ENCODE measurements around the gene CABP1.
"Not testable (repeated sequence)": the region's sequence is repeated elsewhere in the genome, so short reads cannot be mapped to it uniquely, and the experiment has no call there.

The CABP1 gene

GRCh38 chr12:120599672-120600552 is 40.5 kb upstream of the CABP1 start:
- Histone ChIP-seq H3K9ac (ENCODE audit: low read length) (no peak overlapping the region), H3K36me3 (ENCODE audit: insufficient read depth, low read length) (no peaks in the 10 kb centered on the region), H3K4me2 (ENCODE audit: low read length) (no peak overlapping the region), H3K27ac (ENCODE audit: low read depth, low read length, poor library complexity, severe bottlenecking) (no peak overlapping the region), H4K20me1 (ENCODE audit: insufficient read depth, low read length) (no peaks in the 10 kb centered on the region), H3K79me2 (ENCODE audit: insufficient read depth, low read length) (no peaks in the 10 kb centered on the region), H3K4me1 (ENCODE audit: insufficient read depth, low read length, severe bottlenecking) (no peaks in the 10 kb centered on the region), H3K4me3 (ENCODE audit: low read depth, low read length, poor library complexity, severe bottlenecking) (no peak overlapping the region), H3K9me3 (ENCODE audit: low read length) (no peaks in the 10 kb centered on the region), H3K27me3 (ENCODE audit: insufficient read depth, low read length) (no peaks in the 10 kb centered on the region; the same call in 1 of the 2 replicates), H2AFZ (ENCODE audit: low read length) (no peak overlapping the region), H3K9me2 (ENCODE audit: low read depth, low read length) (no peaks in the 10 kb centered on the region), H3F3A (ENCODE audit: insufficient read depth, low read length) (no peaks in the 10 kb centered on the region)
- TF ChIP-seq EZH2 (IDR thresholded peaks at IDR 0.05; ENCODE audit: borderline replicate concordance, low read length) (no peak), CTCF (IDR thresholded peaks at IDR 0.05; ENCODE audit: low read length) (no peak)

DNA sequence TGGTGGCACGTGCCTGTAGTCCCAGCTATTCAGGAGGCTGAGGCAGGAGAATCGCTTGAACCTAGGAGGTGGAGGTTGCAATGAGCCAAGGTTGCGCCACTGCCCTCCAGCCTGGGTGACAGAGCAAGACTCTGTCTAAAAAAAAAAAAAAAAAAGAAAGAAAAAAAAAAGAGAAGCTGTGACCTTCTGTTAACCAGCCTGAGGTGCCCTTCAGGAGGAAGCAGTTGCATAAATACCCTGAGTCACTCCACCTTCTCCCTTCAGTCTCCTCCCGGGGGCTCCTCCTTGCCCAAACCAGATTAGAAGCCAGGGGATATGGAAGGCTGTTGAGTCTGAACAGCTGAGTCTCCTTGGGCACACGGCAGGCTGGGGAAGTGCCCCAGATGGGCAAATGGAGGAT is 38.0 kb upstream of the CABP1 start:
- not testable (repeated sequence) for H3K4me2 ChIP-seq (ENCODE audit: low read length); H3K27ac ChIP-seq (ENCODE audit: low read depth, low read length, poor library complexity, severe bottlenecking); H3K9ac ChIP-seq (ENCODE audit: low read length); H3F3A ChIP-seq (ENCODE audit: insufficient read depth, low read length); H3K9me2 ChIP-seq (ENCODE audit: low read depth, low read length); H4K20me1 ChIP-seq (ENCODE audit: insufficient read depth, low read length); H3K4me1 ChIP-seq (ENCODE audit: insufficient read depth, low read length, severe bottlenecking); H3K27me3 ChIP-seq (ENCODE audit: insufficient read depth, low read length); H3K9me3 ChIP-seq (ENCODE audit: low read length); H3K4me3 ChIP-seq (ENCODE audit: low read depth, low read length, poor library complexity, severe bottlenecking); H3K79me2 ChIP-seq (ENCODE audit: insufficient read depth, low read length); H2AFZ ChIP-seq (ENCODE audit: low read length); H3K36me3 ChIP-seq (ENCODE audit: insufficient read depth, low read length)

GRCh38 chr12:120610560-120610959 is 29.9 kb upstream of the CABP1 start:
- no peaks in the 10 kb centered on the region for H3K9me2 ChIP-seq (ENCODE audit: low read depth, low read length)
- H3K9ac ChIP-seq (ENCODE audit: low read length) = no peak overlapping the region
- H3K4me2 ChIP-seq (ENCODE audit: low read length) = no peak overlapping the region
- H3K4me1 ChIP-seq (ENCODE audit: insufficient read depth, low read length, severe bottlenecking) = no peaks in the 10 kb centered on the region
- H3K79me2 ChIP-seq (ENCODE audit: insufficient read depth, low read length) = no peaks in the 10 kb centered on the region
- H3K36me3 ChIP-seq (ENCODE audit: insufficient read depth, low read length) = no peaks in the 10 kb centered on the region
- H3K27ac ChIP-seq (ENCODE audit: low read depth, low read length, poor library complexity, severe bottlenecking) = no peak overlapping the region
- TF ChIP-seq CTCF (IDR thresholded peaks at IDR 0.05; ENCODE audit: low read length) (no peak), EZH2 (IDR thresholded peaks at IDR 0.05; ENCODE audit: borderline replicate concordance, low read length) (no peak)
- H3K27me3 ChIP-seq (ENCODE audit: insufficient read depth, low read length) = no peaks in the 10 kb centered on the region
- H2AFZ ChIP-seq (ENCODE audit: low read length) = no peak overlapping the region
- no peaks in the 10 kb centered on the region for H3F3A ChIP-seq (ENCODE audit: insufficient read depth, low read length)
- H4K20me1 ChIP-seq (ENCODE audit: insufficient read depth, low read length) = no peaks in the 10 kb centered on the region
- H3K4me3 ChIP-seq (ENCODE audit: low read depth, low read length, poor library complexity, severe bottlenecking) = no peak overlapping the region
- no peaks in the 10 kb centered on the region for H3K9me3 ChIP-seq (ENCODE audit: low read length)

DNA sequence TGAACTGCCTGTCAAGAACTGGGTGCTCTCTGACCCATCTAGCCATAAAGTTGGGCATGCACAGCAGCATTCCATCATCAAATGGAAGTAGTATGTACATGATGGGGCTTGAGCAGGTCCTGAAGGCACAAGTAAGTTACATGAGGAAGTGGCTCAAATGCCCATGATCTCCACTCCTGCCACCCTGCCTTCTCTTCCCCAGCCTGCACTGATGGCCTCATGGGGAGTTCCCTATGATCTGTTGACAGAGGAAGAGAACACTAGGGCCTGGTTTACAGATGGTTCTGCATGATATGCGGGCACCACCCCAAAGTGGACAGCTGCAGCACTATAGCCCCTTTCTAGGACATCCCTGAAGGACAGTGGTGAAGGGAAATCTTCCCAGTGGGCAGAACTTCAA is 28.9 kb upstream of the CABP1 start:
- not testable (repeated sequence) for H3K4me2 ChIP-seq (ENCODE audit: low read length); H3K79me2 ChIP-seq (ENCODE audit: insufficient read depth, low read length); H3K27ac ChIP-seq (ENCODE audit: low read depth, low read length, poor library complexity, severe bottlenecking); H3K27me3 ChIP-seq (ENCODE audit: insufficient read depth, low read length); H3F3A ChIP-seq (ENCODE audit: insufficient read depth, low read length); H3K9me2 ChIP-seq (ENCODE audit: low read depth, low read length); H3K4me1 ChIP-seq (ENCODE audit: insufficient read depth, low read length, severe bottlenecking); H3K4me3 ChIP-seq (ENCODE audit: low read depth, low read length, poor library complexity, severe bottlenecking); H2AFZ ChIP-seq (ENCODE audit: low read length); H3K36me3 ChIP-seq (ENCODE audit: insufficient read depth, low read length); H3K9ac ChIP-seq (ENCODE audit: low read length); H4K20me1 ChIP-seq (ENCODE audit: insufficient read depth, low read length); H3K9me3 ChIP-seq (ENCODE audit: low read length)

Measured in OCI-LY1 (cell line).